Panc1 (cell line): ENCODE data around the gene DCBLD2.
"Not testable (repeated sequence)": the region's sequence is repeated elsewhere in the genome, so short reads cannot be mapped to it uniquely, and the experiment has no call there.

Source experiments
- CTCF ChIP-seq: fragments of 450-650 bp; IDR thresholded peaks from 2 replicates; pipeline ENCODE4 v1.5.1; 2017; ENCODE audit warnings: mild to moderate bottlenecking
- TCF7L2 ChIP-seq: IDR thresholded peaks from 2 replicates; pipeline ENCODE4 v1.6.1; 2011; ENCODE audit warnings: mild to moderate bottlenecking, low read depth, low read length, inconsistent platforms
- TF ChIP-seq, protein P1 (sequence below), 2 experiments: IDR thresholded peaks; 2 replicates each; pipeline ENCODE4 v1.6.1; 2011 to 2012; ENCODE audit warnings: low read depth in 2 of 2, control low read depth in 1 of 2, low read length in 1 of 2, mild to moderate bottlenecking in 1 of 2, moderate library complexity in 1 of 2; ENCODE audit not compliant: insufficient read depth in 1 of 2

GRCh38 chr3:98857971-98858370, 43.5 kb downstream of the DCBLD2 start:
- not testable (repeated sequence) for TF ChIP-seq CTCF, TCF7L2
- TF ChIP-seq, protein P1, sequence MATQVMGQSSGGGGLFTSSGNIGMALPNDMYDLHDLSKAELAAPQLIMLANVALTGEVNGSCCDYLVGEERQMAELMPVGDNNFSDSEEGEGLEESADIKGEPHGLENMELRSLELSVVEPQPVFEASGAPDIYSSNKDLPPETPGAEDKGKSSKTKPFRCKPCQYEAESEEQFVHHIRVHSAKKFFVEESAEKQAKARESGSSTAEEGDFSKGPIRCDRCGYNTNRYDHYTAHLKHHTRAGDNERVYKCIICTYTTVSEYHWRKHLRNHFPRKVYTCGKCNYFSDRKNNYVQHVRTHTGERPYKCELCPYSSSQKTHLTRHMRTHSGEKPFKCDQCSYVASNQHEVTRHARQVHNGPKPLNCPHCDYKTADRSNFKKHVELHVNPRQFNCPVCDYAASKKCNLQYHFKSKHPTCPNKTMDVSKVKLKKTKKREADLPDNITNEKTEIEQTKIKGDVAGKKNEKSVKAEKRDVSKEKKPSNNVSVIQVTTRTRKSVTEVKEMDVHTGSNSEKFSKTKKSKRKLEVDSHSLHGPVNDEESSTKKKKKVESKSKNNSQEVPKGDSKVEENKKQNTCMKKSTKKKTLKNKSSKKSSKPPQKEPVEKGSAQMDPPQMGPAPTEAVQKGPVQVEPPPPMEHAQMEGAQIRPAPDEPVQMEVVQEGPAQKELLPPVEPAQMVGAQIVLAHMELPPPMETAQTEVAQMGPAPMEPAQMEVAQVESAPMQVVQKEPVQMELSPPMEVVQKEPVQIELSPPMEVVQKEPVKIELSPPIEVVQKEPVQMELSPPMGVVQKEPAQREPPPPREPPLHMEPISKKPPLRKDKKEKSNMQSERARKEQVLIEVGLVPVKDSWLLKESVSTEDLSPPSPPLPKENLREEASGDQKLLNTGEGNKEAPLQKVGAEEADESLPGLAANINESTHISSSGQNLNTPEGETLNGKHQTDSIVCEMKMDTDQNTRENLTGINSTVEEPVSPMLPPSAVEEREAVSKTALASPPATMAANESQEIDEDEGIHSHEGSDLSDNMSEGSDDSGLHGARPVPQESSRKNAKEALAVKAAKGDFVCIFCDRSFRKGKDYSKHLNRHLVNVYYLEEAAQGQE (IDR thresholded peaks at IDR 0.05; ENCODE audit: insufficient read depth in 1 of 2, low read depth in 2 of 2, low read length in 1 of 2) = not testable (repeated sequence)
